ENCODE measurements around the gene TARS2. TPM values are rescaled to one million over a fixed set of nuclear protein-coding genes. Genes with fewer than 3 reads are reported as not detected.

TARS2 gene
- total and polyA plus RNA-seq, 2 of the 4 experiments (the other 2 are of a cell fraction), result 10.9 to 21.8 TPM

DNA sequence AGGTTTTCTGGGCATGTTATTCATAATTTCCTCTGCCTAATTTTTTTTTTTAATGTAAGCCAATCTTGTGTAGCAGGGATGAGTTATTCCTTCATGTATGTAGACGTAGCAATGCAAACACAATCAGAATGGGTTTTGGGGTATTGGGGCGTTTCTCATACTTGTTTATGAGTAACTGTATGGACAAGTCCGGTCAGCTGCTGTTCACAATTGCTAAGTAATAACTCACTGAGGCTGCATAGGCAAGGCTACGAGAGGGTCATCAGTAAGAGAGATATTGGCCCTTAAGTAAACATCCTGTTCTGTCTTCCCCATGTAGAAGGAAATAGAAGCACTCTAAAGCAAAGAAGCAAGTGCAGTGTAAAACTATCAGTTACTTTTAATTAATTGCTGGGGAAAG is 9.5 kb upstream of the TARS2 start:
- Histone ChIP-seq H3K79me1 (ENCODE audit: low read depth in 1 of 2, low read length in 2 of 2) (peaks cover 3 to 4% of the 10 kb centered on the region in 2 experiments; a peak in 1 of 4 replicates), H3K4me3 (ENCODE audit: insufficient read depth, low read depth, low read length) (no peak overlapping the region), H3K18ac (ENCODE audit: low read depth, low read length) (no peak overlapping the region; the same call in 1 of the 2 replicates), H3K56ac (ENCODE audit: extremely low read depth, insufficient read depth, low read length) (no peak overlapping the region), H3K4ac (ENCODE audit: low read depth, low read length) (no peak overlapping the region; the same call in 1 of the 2 replicates), H4K91ac (ENCODE audit: insufficient read depth, low read depth, low read length) (no peak overlapping the region), H3K36me3 (ENCODE audit: control insufficient read depth, insufficient read depth, low read length) (peaks cover 2% of the 10 kb centered on the region; the same call in 1 of the 2 replicates), H2BK15ac (ENCODE audit: low read depth, low read length) (no peak overlapping the region), H2BK20ac (ENCODE audit: low read depth, low read length) (no peak overlapping the region), H2BK120ac (ENCODE audit: low read depth, low read length) (no peak overlapping the region), H3K4me2 (ENCODE audit: low read depth, low read length) (peak overlapping the region; percentile 36; the same call in 1 of the 2 replicates), H3K4me1 (ENCODE audit: control insufficient read depth, insufficient read depth, low read length) (peaks cover 9% of the 10 kb centered on the region), H2BK5ac (ENCODE audit: low read depth, low read length, poor library complexity, severe bottlenecking) (peak overlapping the region; percentile 24), H3K23ac (ENCODE audit: low read depth, low read length) (no peak overlapping the region), H3K9me3 (ENCODE audit: control insufficient read depth, insufficient read depth, low read length) (no peaks in the 10 kb centered on the region), H3K9ac (ENCODE audit: low read depth, low read length) (no peak overlapping the region), H2AK5ac (ENCODE audit: low read depth, low read length) (no peak overlapping the region), H3K14ac (replicated peaks; ENCODE audit: low read depth, low read length) (no peak overlapping the region), H3K27ac (ENCODE audit: insufficient read depth, low read length) (no peak overlapping the region), H4K5ac (ENCODE audit: low read depth, low read length) (peak overlapping the region; percentile 29; the same call in 1 of the 2 replicates), H2AFZ (replicated peaks; ENCODE audit: low read length, poor library complexity) (no peak overlapping the region), H4K20me1 (ENCODE audit: insufficient read depth, low read length) (no peaks in the 10 kb centered on the region), H4K8ac (ENCODE audit: low read depth in 2 of 2, low read length in 2 of 2) (no peak overlapping the region), H3K27me3 (ENCODE audit: control insufficient read depth, insufficient read depth, low read length) (no peaks in the 10 kb centered on the region), H2AK9ac (replicated peaks; ENCODE audit: low read depth, low read length, poor library complexity) (no peak overlapping the region), H3K9me1 (ENCODE audit: insufficient read depth, low read length) (peaks cover 4% of the 10 kb centered on the region)
- no TSS peak for BruUV-seq (replicated peaks)
- intact Hi-C loops (cut with micrococcal nuclease), result no loop called here
- TF ChIP-seq RFX5 (IDR thresholded peaks at IDR 0.05; ENCODE audit: low read depth, low read length) (no peak), MAFK (IDR thresholded peaks at IDR 0.05; ENCODE audit: low read depth, low read length) (no peak), FOS (IDR thresholded peaks at IDR 0.05; ENCODE audit: low read depth, low read length) (0 out of 2 replicates have a peak, but pooled peaks have one; percentile 12)
- TF ChIP-seq, protein P1, sequence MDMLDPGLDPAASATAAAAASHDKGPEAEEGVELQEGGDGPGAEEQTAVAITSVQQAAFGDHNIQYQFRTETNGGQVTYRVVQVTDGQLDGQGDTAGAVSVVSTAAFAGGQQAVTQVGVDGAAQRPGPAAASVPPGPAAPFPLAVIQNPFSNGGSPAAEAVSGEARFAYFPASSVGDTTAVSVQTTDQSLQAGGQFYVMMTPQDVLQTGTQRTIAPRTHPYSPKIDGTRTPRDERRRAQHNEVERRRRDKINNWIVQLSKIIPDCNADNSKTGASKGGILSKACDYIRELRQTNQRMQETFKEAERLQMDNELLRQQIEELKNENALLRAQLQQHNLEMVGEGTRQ (IDR thresholded peaks at IDR 0.05; ENCODE audit: low read depth, low read length), result peak; percentile 70
- ChIA-PET POLR2A (ENCODE audit: unreplicated experiment) (no interaction called here), CTCF (no interaction called here)
- dilution Hi-C loops (cut with HindIII; ENCODE audit: low sequenced_read_pairs, unreplicated experiment), result no loop called here
- DNase-seq, result peak; percentile 85
- WGBS, 2 experiments (ENCODE audit: extremely low coverage in 2 of 2, insufficient read length in 1 of 2), result no CpG with 5 or more reads among the region's 4 CpGs
- in situ Hi-C loops (cut with MboI; ENCODE audit: low sequenced_read_pairs), result no loop called here
- ATAC-seq (ENCODE audit: low read depth), result peak; percentile 88

Data from IMR-90 (cell line).